HCT116 (cell line): ENCODE results near the gene CD68.

Experiments
- EZH2 ChIP-seq: fragments of 200-600 bp; sonication (generic); IDR thresholded peaks from 2 replicates; pipeline ENCODE4 v1.6.1; 2017; ENCODE audit warnings: antibody characterized with exemption, mixed run types
- POLR2AphosphoS5 ChIP-seq: IDR thresholded peaks from 2 replicates; pipeline ENCODE4 v1.6.1; 2011; ENCODE audit warnings: mild to moderate bottlenecking, low read depth, low read length, moderate library complexity
- TF ChIP-seq, protein P1 (sequence below), 3 experiments: fragments of 200-600 bp in 1 of 3; sonication (generic) in 1 of 3; IDR thresholded peaks in 2 of 3; conservative IDR thresholded peaks in 1 of 3; 2 replicates each; pipeline ENCODE4 v1.5.1; 2012 to 2017; ENCODE audit warnings: low read depth in 2 of 3, low read length in 2 of 3, antibody characterized with exemption in 1 of 3, borderline replicate concordance in 1 of 3, control low read depth in 1 of 3, mild to moderate bottlenecking in 1 of 3, mixed read lengths in 1 of 3, mixed run types in 1 of 3, moderate library complexity in 1 of 3; ENCODE audit not compliant: insufficient read depth in 1 of 3
- TF ChIP-seq, protein P2 (sequence below): IDR thresholded peaks from 2 replicates; pipeline ENCODE4 v1.6.1; 2012

DNA sequence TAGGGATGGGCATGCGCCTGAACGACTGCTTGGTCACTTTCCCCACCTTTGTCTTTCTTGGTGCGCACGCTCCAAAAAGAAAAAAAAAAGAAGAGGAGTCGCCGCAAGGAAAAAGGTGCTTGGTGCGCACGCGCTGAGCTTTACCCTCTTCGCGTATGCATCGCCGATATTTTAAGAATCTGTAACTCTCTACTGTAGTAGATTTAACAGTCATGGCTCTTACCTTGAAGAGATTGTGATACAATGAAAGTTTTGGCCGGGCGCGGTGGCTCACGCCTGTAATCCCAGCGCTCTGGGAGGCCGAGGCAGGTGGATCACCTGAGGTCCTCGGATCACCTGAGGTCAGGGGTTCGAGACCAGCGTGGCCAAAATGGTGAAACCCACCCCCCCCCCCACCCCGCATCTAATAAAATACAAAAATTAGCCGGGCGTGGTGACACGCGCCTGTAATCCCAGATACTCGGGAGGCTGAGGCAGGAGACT, 35.9 kb downstream of the CD68 start:
- TF ChIP-seq, protein P1, sequence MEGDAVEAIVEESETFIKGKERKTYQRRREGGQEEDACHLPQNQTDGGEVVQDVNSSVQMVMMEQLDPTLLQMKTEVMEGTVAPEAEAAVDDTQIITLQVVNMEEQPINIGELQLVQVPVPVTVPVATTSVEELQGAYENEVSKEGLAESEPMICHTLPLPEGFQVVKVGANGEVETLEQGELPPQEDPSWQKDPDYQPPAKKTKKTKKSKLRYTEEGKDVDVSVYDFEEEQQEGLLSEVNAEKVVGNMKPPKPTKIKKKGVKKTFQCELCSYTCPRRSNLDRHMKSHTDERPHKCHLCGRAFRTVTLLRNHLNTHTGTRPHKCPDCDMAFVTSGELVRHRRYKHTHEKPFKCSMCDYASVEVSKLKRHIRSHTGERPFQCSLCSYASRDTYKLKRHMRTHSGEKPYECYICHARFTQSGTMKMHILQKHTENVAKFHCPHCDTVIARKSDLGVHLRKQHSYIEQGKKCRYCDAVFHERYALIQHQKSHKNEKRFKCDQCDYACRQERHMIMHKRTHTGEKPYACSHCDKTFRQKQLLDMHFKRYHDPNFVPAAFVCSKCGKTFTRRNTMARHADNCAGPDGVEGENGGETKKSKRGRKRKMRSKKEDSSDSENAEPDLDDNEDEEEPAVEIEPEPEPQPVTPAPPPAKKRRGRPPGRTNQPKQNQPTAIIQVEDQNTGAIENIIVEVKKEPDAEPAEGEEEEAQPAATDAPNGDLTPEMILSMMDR (IDR thresholded peaks at IDR 0.05 in 2 of 3, conservative IDR thresholded peaks at IDR 0.05 in 1 of 3; ENCODE audit: borderline replicate concordance in 1 of 3, insufficient read depth in 1 of 3, low read depth in 2 of 3, low read length in 2 of 3) = no peak
- TF ChIP-seq EZH2 = no peak
- TF ChIP-seq, protein P2, sequence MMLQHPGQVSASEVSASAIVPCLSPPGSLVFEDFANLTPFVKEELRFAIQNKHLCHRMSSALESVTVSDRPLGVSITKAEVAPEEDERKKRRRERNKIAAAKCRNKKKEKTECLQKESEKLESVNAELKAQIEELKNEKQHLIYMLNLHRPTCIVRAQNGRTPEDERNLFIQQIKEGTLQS = no peak
- no peak for TF ChIP-seq POLR2AphosphoS5
